HG02759 (cell line): ENCODE measurements around the gene S100A3.
"Not testable (repeated sequence)": the region's sequence is repeated elsewhere in the genome, so short reads cannot be mapped to it uniquely, and the experiment has no call there.

Experiments
- ATAC-seq: cut with Tn5 transposase; IDR thresholded peaks from one replicate; pipeline ENCODE4 v1.9.1; 2021; ENCODE audit warnings: mild to moderate bottlenecking, moderate library complexity; ENCODE audit not compliant: unreplicated experiment

Gene S100A3

GRCh38 chr1:153536012-153536670 lies 12.9 kb downstream of the S100A3 start:
- peak; percentile 46 for ATAC-seq

DNA sequence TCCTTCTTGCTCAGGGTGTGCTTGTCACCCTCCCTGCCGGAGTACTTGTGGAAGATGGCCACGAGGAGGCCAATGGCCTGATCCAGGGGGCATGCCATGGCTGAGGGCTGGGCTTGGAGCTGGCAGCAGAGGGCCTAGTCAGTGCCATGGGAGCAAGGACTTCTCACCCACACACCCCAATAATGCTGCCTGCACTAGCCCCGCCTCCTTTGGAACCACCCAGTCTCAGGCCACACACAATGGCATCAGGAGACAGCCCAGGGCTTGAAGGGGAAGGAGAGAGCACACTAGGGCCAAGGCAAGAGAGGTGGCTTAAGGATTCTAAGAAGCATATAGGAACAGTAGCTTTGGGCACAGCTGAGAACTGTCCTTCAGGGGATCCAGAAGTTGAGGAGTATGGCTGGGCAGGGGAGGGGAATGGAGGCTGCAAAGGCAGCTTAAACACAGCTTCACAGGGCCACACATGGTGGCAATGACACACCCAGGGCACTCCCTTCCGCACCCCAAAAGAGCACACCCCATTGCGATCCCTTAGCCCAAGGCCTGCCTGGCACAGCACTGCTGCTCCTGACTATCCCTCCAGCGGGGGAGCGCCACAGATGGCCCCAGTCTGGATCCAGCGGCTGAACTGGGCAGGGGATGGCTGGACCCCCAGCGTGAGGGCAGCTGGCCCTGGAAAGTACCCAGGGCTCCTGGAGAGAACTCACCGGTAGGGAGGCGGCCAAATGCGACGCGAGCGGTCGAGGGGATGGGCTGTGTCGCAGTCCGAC lies 13.6 kb downstream of the S100A3 start, which contains the start of gene S100A6:
Gene S100A6 (minus strand): TSS at position 750 of the 770 bp plus-strand sequence. CDS start 652 bp downstream, at position 98.
- peak; percentile 23 for ATAC-seq

DNA sequence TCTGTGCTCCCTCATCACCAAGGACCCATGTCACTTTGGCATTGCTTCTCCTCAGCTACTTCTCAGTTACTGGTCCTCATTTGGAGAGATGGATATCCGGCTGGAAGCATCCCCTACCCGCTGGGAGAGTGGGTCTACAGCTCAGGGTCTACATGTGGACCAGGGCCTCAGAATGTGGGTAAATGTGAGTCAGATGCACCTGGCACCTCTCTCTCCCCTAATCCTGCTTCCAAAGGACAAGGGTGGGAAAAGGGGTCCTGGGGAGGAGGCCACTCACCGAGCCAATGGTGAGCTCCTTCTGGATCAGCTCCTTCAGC lies 14.2 kb downstream of the S100A3 start:
- ATAC-seq: no peak

DNA sequence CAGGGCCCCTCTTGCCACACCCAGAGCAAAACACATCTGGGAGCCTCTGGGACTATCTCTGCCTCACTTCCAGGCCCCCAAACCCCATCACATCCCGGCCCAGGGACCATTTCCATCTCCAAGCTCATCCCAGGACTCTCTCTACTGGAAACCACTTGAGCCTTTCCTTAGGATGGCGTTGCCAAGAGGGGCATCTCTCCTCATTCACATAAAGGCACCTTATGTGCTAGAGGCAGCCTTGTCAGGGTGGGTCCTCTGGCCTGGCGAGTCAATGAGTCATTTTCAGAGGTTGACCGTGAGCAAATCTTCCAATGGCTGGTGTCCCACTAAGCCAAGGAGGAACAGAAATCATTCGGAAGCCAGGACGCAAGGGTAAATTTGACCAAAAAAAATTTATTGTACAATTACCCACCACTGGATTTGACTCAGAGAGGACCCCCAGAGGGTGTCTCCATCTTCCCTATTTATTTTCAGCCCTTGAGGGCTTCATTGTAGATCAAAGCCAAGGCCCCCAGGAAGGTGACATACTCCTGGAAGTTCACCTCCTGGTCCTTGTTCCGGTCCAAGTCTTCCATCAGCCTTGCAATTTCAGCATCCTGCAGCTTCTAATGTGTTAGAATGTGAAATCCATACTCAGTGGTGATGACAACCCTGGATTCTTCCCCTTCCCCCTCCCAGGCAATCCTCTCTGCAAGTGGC lies 14.7 kb downstream of the S100A3 start:
- ATAC-seq: no peak

- no peak for ATAC-seq
Observed at GRCh38 chr1:153533689-153534201, 15.3 kb downstream of the S100A3 start.

GRCh38 chr1:153532769-153533599 lies 16.1 kb downstream of the S100A3 start:
- no peak for ATAC-seq

DNA sequence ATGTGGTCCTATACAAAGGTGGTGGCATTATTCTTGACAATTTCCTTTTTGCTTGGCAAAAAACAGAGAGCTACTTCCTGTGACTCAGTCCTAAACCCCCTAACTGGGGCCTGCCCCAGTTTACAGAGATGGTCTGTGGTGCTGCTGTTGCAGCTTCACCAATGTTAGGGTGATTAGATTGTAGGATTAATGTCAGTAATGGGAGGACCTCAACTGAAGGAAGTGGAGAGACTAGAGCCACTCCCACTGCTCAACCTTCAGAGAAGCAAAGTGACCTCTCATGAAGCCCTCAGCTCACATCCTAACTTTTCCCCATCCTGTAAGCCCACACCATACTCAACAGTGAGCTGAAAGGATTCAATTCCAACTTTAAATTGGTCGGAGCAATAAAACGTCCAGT lies 16.9 kb downstream of the S100A3 start:
- ATAC-seq: no peak

DNA sequence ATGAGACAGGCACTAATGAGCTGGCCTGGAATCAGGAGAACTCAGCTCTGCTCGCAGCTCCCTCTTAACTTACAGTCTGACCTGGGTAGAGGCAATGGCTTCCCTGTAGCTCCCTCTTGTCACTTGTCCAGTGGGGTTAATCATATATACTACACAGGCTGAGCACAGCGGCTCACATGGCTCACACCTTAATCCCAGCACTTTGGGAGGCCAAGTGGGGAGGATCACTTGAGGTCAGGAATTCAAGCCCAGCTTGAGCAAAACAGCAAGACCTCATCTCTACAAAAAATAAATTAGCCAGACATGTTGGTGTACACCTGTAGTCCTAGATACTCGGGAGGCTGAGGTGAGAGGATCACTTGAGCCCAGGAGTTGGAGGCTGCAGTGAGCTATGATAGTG lies 17.4 kb downstream of the S100A3 start:
- no peak for ATAC-seq

DNA sequence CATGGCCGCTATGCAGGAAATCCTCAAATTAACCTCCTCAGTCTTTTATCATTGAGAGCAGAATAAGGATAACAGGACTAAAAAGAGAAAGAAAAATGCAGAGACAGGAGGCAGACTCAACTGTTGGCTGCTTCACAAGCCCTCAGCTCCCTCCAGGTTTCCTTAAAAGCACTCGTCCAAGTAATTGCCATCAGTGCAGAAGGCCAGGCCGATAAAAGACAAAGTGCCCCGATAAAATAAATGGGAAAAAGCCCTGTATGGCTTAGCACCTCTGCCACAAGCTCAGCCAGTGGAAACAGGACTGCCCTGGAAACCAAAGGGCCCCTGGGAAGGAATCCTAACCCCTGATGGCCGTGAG lies 21.4 kb downstream of the S100A3 start:
- ATAC-seq: no peak

- no peak for ATAC-seq
Observed at GRCh38 chr1:153527023-153527682, 21.9 kb downstream of the S100A3 start.

DNA sequence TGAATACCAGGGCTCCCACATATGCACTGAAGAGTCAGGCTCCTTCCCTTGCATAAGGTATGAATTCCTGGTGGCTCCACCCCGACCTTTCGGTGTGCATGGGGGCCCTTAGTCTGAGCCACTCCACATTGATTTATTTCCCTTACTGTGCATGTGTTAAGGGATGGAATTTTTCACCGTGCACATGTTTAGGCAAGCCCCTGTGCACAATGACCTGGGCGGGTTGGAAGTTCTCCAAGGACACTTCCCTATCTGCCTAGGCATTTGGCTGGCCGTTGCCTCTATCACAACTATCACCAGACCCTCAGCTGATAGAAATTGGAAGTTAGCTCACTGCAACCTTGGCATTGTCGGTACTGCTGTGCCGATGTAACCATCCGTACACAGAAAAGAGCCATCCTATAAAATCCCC lies 22.9 kb downstream of the S100A3 start:
- ATAC-seq: no peak

DNA sequence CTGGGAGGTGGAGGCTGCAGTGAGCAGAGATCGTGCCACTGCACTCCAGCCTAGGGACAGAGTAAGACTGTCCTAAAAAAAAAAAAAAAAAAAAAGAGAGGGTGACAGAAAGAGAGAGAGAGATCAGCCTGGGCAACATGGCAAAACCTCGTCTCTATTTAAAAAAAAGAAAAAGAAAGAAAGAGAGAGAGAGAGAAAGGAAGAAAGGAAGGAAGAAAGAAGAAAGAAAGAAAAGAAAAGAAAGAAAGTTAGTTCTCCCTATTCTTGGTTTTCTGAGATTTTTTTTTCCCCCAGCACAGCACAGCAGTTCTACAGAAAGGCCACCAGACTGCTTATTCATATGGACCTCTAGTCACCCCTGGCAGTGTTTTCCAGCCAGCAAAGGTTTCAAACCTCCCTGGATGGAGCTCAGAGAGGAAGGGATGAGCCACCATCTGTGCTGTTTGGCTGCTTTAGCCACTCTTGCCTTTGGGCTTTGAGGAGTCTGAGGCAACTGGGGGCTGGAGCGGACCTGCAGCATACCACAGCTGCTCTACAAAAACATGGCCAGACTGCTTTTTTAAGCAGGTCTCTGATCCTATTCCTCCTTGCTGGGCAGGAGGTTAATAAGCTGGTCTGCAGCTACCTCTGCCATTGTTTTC lies 23.9 kb downstream of the S100A3 start:
- no peak for ATAC-seq

DNA sequence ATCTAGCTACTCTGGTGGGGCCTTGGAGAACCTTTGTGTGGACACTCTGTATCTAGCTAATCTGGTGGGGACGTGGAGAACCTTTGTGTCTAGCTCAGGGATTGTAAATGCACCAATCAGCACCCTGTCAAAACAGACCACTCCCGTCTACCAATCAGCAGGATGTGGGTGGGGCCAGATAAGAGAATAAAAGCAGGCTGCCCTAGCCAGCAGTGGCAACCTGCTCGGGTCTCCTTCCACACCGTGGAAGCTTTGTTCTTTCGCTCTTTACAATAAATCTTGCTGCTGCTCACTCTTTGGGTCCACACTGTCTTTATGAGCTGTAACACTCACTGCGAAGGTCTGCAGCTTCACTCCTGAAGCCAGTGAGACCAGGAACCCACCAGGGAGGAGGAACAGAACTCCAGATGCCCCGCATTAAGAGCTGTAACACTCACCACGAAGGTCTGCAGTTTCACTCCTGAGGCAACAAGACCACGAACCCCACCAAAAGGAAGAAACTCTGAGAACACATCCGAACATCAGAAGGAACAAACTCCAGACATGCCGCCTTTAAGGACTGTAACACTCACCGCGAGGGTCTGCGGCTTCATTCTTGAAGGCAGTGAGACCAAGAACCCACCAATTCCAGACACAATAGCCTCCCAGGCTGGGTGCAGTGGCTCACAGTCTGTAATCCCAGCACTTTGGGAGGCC lies 26.6 kb downstream of the S100A3 start:
- ATAC-seq: not testable (repeated sequence)

GRCh38 chr1:153521808-153522207 lies 27.2 kb downstream of the S100A3 start:
- not testable (repeated sequence) for ATAC-seq

GRCh38 chr1:153520818-153521476 lies 28.1 kb downstream of the S100A3 start:
- no peak for ATAC-seq

DNA sequence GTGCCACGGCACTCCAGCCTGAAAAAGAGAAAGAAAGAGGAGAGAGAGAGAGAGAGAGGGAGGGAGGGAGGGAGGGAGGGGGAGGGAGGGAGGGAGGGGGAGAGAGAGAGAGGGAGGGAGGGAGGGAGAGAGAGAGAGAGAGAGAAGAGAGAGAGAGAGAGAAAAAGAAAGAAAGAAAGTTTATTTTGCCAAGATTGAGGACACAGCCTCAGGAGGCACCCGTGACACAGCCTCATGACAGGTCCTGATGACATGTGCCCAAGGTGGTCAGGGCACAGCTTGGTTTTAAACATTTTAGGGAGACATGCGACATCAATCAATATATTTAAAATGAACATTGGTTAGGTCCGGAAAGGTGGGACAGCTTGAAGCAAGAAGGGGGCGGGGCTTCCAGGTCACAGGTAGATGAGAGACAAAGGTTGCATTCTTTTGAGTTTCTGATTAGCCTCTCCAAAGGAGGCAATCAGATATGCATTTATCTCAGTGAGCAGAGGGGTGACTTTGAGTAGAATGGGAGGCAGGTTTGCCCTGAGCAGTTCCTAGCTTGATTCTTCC lies 28.8 kb downstream of the S100A3 start:
- not testable (repeated sequence) for ATAC-seq

- no peak for ATAC-seq
Observed at GRCh38 chr1:153519242-153519641, 29.8 kb downstream of the S100A3 start.
